ENCODE data around the gene ADGRL3.

GRCh38 chr4:61666244-61666643 lies 466.1 kb downstream of the ADGRL3 start:
- TF ChIP-seq CTCF (IDR thresholded peaks at IDR 0.05) = no peak
- TF ChIP-seq EZH2 (IDR thresholded peaks at IDR 0.05; ENCODE audit: borderline replicate concordance, insufficient read depth, low read depth, low read length, poor library complexity, severe bottlenecking) = no peak

Data from B cell (primary cell).